ENCODE results near the gene PCDH9. TPM values are rescaled to one million over a fixed set of nuclear protein-coding genes. Genes with fewer than 3 reads are reported as not detected.

PCDH9 gene
- total and polyA plus RNA-seq, 5 donors = 5.1 to 30.0 (median 27.8) TPM

GRCh38 chr13:66358564-66358963 lies 871.6 kb downstream of the PCDH9 start:
- intact Hi-C loops (cut with DNase I) = no loop called here
- no peak for ATAC-seq
- no peak overlapping the region for H3K4me3 ChIP-seq (ENCODE audit: low read length)
- H3K27ac ChIP-seq (ENCODE audit: low read length) = no peak overlapping the region
- H3K9me3 ChIP-seq (ENCODE audit: control insufficient read depth, low read length) = no peaks in the 10 kb centered on the region
- no peaks in the 10 kb centered on the region for H3K27me3 ChIP-seq (ENCODE audit: control insufficient read depth, insufficient read depth)
- H3K4me1 ChIP-seq (ENCODE audit: control insufficient read depth, insufficient read depth, low read length) = no peaks in the 10 kb centered on the region
- DNase-seq = no peak

- 88% methylated on average over 5 of the region's 5 CpGs for WGBS
- intact Hi-C loops (cut with DNase I) = no loop called here
- H3K4me3 ChIP-seq (ENCODE audit: low read length) = no peak overlapping the region
- no peaks in the 10 kb centered on the region for H3K9me3 ChIP-seq (ENCODE audit: control insufficient read depth, low read length)
- DNase-seq = no peak
- H3K27me3 ChIP-seq (ENCODE audit: control insufficient read depth, insufficient read depth) = no peaks in the 10 kb centered on the region
- ATAC-seq = no peak
- H3K27ac ChIP-seq (ENCODE audit: low read length) = no peak overlapping the region
- no peaks in the 10 kb centered on the region for H3K4me1 ChIP-seq (ENCODE audit: control insufficient read depth, insufficient read depth, low read length)
Observed at GRCh38 chr13:66357463-66357862, 872.7 kb downstream of the PCDH9 start.

- Histone ChIP-seq H3K27ac (ENCODE audit: low read length) (no peak overlapping the region), H3K4me1 (ENCODE audit: control insufficient read depth, insufficient read depth, low read length) (no peaks in the 10 kb centered on the region), H3K27me3 (ENCODE audit: control insufficient read depth, insufficient read depth) (no peaks in the 10 kb centered on the region), H3K9me3 (ENCODE audit: control insufficient read depth, low read length) (no peaks in the 10 kb centered on the region), H3K4me3 (ENCODE audit: low read length) (no peak overlapping the region)
- intact Hi-C loops (cut with DNase I) = no loop called here
- no peak for DNase-seq
- WGBS = 87% methylated on average over 5 of the region's 5 CpGs
- ATAC-seq = no peak
Observed at GRCh38 chr13:66354879-66355751, 875.0 kb downstream of the PCDH9 start.

GRCh38 chr13:66353664-66354063 lies 876.5 kb downstream of the PCDH9 start:
- Histone ChIP-seq H3K4me1 (ENCODE audit: control insufficient read depth, insufficient read depth, low read length) (peaks cover 4% of the 10 kb centered on the region), H3K4me3 (ENCODE audit: low read length) (no peak overlapping the region), H3K9me3 (ENCODE audit: control insufficient read depth, low read length) (no peaks in the 10 kb centered on the region), H3K27ac (ENCODE audit: low read length) (no peak overlapping the region), H3K27me3 (ENCODE audit: control insufficient read depth, insufficient read depth) (no peaks in the 10 kb centered on the region)
- ATAC-seq (no peak), DNase-seq (no peak)
- intact Hi-C loops (cut with DNase I) = no loop called here
- 13% methylated on average over 2 of the region's 2 CpGs for WGBS

- ATAC-seq = no peak
- Histone ChIP-seq H3K4me3 (ENCODE audit: low read length) (no peak overlapping the region), H3K27ac (ENCODE audit: low read length) (no peak overlapping the region), H3K9me3 (ENCODE audit: control insufficient read depth, low read length) (no peaks in the 10 kb centered on the region), H3K4me1 (ENCODE audit: control insufficient read depth, insufficient read depth, low read length) (peaks cover 6% of the 10 kb centered on the region), H3K27me3 (ENCODE audit: control insufficient read depth, insufficient read depth) (no peaks in the 10 kb centered on the region)
- 49% methylated on average over 2 of the region's 2 CpGs for WGBS
- no peak for DNase-seq
- intact Hi-C loops (cut with DNase I) = no loop called here
Observed at GRCh38 chr13:66349966-66350365, 880.2 kb downstream of the PCDH9 start.

- Histone ChIP-seq H3K4me3 (ENCODE audit: low read length) (no peak overlapping the region), H3K4me1 (ENCODE audit: control insufficient read depth, insufficient read depth, low read length) (peaks cover 6% of the 10 kb centered on the region), H3K27ac (ENCODE audit: low read length) (no peak overlapping the region), H3K9me3 (ENCODE audit: control insufficient read depth, low read length) (no peaks in the 10 kb centered on the region), H3K27me3 (ENCODE audit: control insufficient read depth, insufficient read depth) (no peaks in the 10 kb centered on the region)
- DNase-seq (peak in 2 of 3 donors; percentile 46 to 50), ATAC-seq (peak; percentile 51 to 72)
- WGBS = 38% methylated on average over 5 of the region's 5 CpGs
- intact Hi-C loops (cut with DNase I) = no loop called here
Observed at GRCh38 chr13:66348745-66349690, 881.1 kb downstream of the PCDH9 start.

GRCh38 chr13:66347486-66348117 lies 882.5 kb downstream of the PCDH9 start:
- H3K4me3 ChIP-seq (ENCODE audit: low read length) = no peak overlapping the region
- DNase-seq (no peak), ATAC-seq (no peak)
- peaks cover 6% of the 10 kb centered on the region for H3K4me1 ChIP-seq (ENCODE audit: control insufficient read depth, insufficient read depth, low read length)
- intact Hi-C loops (cut with DNase I) = no loop called here
- 80% methylated on average over 4 of the region's 4 CpGs for WGBS
- H3K27me3 ChIP-seq (ENCODE audit: control insufficient read depth, insufficient read depth) = no peaks in the 10 kb centered on the region
- no peak overlapping the region for H3K27ac ChIP-seq (ENCODE audit: low read length)
- H3K9me3 ChIP-seq (ENCODE audit: control insufficient read depth, low read length) = no peaks in the 10 kb centered on the region

GRCh38 chr13:66345971-66346370 lies 884.2 kb downstream of the PCDH9 start:
- H3K27ac ChIP-seq (ENCODE audit: low read length) = no peak overlapping the region
- intact Hi-C loops (cut with DNase I) = no loop called here
- no peaks in the 10 kb centered on the region for H3K27me3 ChIP-seq (ENCODE audit: control insufficient read depth, insufficient read depth)
- DNase-seq (no peak), ATAC-seq (no peak)
- no peak overlapping the region for H3K4me3 ChIP-seq (ENCODE audit: low read length)
- 63% methylated on average over 8 of the region's 8 CpGs for WGBS
- peaks cover 6% of the 10 kb centered on the region for H3K4me1 ChIP-seq (ENCODE audit: control insufficient read depth, insufficient read depth, low read length)
- H3K9me3 ChIP-seq (ENCODE audit: control insufficient read depth, low read length) = no peaks in the 10 kb centered on the region

GRCh38 chr13:66345518-66345810 lies 884.7 kb downstream of the PCDH9 start:
- intact Hi-C loops (cut with DNase I) = no loop called here
- ATAC-seq (no peak), DNase-seq (no peak)
- Histone ChIP-seq H3K4me1 (ENCODE audit: control insufficient read depth, insufficient read depth, low read length) (peaks cover 6% of the 10 kb centered on the region), H3K9me3 (ENCODE audit: control insufficient read depth, low read length) (no peaks in the 10 kb centered on the region), H3K4me3 (ENCODE audit: low read length) (no peak overlapping the region), H3K27ac (ENCODE audit: low read length) (no peak overlapping the region), H3K27me3 (ENCODE audit: control insufficient read depth, insufficient read depth) (no peaks in the 10 kb centered on the region)
- WGBS = 72% methylated on average over 6 of the region's 6 CpGs

GRCh38 chr13:66344805-66345517 lies 885.2 kb downstream of the PCDH9 start:
- DNase-seq (no peak), ATAC-seq (no peak)
- H3K9me3 ChIP-seq (ENCODE audit: control insufficient read depth, low read length) = no peaks in the 10 kb centered on the region
- H3K27ac ChIP-seq (ENCODE audit: low read length) = no peak overlapping the region
- intact Hi-C loops (cut with DNase I) = no loop called here
- no peak overlapping the region for H3K4me3 ChIP-seq (ENCODE audit: low read length)
- peaks cover 6% of the 10 kb centered on the region for H3K4me1 ChIP-seq (ENCODE audit: control insufficient read depth, insufficient read depth, low read length)
- no peaks in the 10 kb centered on the region for H3K27me3 ChIP-seq (ENCODE audit: control insufficient read depth, insufficient read depth)
- WGBS = 52% methylated on average over 4 of the region's 4 CpGs
